Cardiac muscle cell (in vitro differentiated cells and primary cell): ENCODE measurements around the gene ARHGEF17. TPM values are rescaled to one million over a fixed set of nuclear protein-coding genes. Genes with fewer than 3 reads are reported as not detected.

ENCODE experiments used
- DNase-seq, 2 donors: peaks; one replicate each; pipeline versions ENCODE4 v3.0.0 to v3.0.0-alpha.2; 2010 to 2017; ENCODE audit warnings: low read depth in 1 of 2, low spot score in 1 of 2
- H3K27ac ChIP-seq: fragments of 200-600 bp; sonication (generic); 2 replicates; pipeline ENCODE4 v1.5.1; 2016
- H3K27me3 ChIP-seq: fragments of 200-600 bp; sonication (generic); 2 replicates; pipeline ENCODE4 v1.6.0; 2016; ENCODE audit warnings: control low read depth
- H3K36me3 ChIP-seq: fragments of 200-600 bp; sonication (generic); 2 replicates; pipeline ENCODE4 v1.5.1; 2016; ENCODE audit warnings: control low read depth
- H3K4me1 ChIP-seq: fragments of 200-600 bp; sonication (generic); 2 replicates; pipeline ENCODE4 v1.8.1; 2017; ENCODE audit warnings: low read depth, mild to moderate bottlenecking, mixed run types
- H3K4me3 ChIP-seq: fragments of 200-600 bp; sonication (generic); 2 replicates; pipeline ENCODE4 v1.5.1; 2016; ENCODE audit warnings: mild to moderate bottlenecking
- H3K9me3 ChIP-seq: fragments of 200-600 bp; sonication (generic); 2 replicates; pipeline ENCODE4 v1.5.1; 2017; ENCODE audit warnings: low read depth, mild to moderate bottlenecking, control low read depth
- polyA plus RNA-seq: library from polyadenylated mRNA; unstranded; fragments of >200 nt; fragmentation: Nextera tagmentation; extraction: Ambion mirVana; gene quantifications from 2 replicates; pipeline ENCODE4 v1.2.1, GENCODE V29; 2016
- total RNA-seq: library from RNA; depleted of rRNA; stranded (reverse); fragments of >200 nt; gene quantifications from 2 replicates; pipeline ENCODE4 v1.2.3, GENCODE V29; 2016
- TF ChIP-seq, protein P1 (sequence below): IDR thresholded peaks from 2 replicates; pipeline ENCODE4 v1.5.1; 2012; ENCODE audit warnings: low read depth, mild to moderate bottlenecking, low read length

ARHGEF17 gene
- total and polyA plus RNA-seq, 2 experiments from 2014 or later = 26.5 to 60.3 TPM

DNA sequence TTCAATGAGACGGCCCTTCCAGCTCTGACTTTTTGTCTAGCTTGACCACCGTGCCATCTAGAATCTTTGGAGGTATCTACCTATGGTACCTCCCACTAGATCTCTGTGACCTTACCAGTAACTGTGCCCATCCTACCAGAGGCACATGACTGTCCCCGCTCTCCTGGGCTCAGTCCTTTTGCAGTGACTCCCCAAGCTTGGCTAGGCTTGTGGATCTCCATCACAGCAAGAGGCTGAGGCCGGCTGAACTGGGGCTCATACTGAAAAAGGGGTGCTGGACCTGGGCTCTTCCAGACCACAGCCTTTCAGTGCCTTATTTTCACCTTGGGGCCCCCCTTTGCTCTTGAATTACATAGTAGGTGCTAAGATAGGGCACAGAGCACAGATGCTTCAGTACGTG, 95.5 kb downstream of the ARHGEF17 start:
- Histone ChIP-seq H3K27me3 (no peaks in the 10 kb centered on the region), H3K27ac (peak overlapping the region; percentile 31), H3K4me1 (peaks cover 4% of the 10 kb centered on the region), H3K4me3 (no peak overlapping the region), H3K9me3 (no peaks in the 10 kb centered on the region), H3K36me3 (no peaks in the 10 kb centered on the region)
- DNase-seq = no peak
- TF ChIP-seq, protein P1, sequence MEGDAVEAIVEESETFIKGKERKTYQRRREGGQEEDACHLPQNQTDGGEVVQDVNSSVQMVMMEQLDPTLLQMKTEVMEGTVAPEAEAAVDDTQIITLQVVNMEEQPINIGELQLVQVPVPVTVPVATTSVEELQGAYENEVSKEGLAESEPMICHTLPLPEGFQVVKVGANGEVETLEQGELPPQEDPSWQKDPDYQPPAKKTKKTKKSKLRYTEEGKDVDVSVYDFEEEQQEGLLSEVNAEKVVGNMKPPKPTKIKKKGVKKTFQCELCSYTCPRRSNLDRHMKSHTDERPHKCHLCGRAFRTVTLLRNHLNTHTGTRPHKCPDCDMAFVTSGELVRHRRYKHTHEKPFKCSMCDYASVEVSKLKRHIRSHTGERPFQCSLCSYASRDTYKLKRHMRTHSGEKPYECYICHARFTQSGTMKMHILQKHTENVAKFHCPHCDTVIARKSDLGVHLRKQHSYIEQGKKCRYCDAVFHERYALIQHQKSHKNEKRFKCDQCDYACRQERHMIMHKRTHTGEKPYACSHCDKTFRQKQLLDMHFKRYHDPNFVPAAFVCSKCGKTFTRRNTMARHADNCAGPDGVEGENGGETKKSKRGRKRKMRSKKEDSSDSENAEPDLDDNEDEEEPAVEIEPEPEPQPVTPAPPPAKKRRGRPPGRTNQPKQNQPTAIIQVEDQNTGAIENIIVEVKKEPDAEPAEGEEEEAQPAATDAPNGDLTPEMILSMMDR = no peak

DNA sequence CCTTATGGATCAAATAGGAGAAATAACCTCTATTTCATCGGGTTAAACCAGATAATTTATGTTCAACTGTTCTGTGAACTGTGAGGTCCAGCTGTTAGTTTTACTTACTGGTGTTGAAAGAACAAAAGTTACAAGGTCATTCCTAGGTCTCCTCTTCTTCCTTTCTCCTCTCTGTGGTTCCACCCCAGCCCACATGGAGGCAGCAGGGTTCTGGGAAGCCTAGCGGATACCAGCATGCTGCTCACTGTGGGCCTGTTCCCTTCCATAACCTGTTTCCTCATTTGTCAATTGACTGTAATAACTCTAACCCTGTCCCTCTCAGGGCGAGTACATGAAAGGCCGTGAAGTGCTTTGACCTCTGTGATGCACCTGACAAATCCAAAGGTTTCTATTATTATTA, 96.0 kb downstream of the ARHGEF17 start:
- TF ChIP-seq, protein P1 = peak; percentile 91
- Histone ChIP-seq H3K9me3 (no peaks in the 10 kb centered on the region), H3K27ac (peak overlapping the region; percentile 31), H3K4me1 (peaks cover 4% of the 10 kb centered on the region), H3K4me3 (no peak overlapping the region), H3K36me3 (no peaks in the 10 kb centered on the region), H3K27me3 (no peaks in the 10 kb centered on the region)
- DNase-seq = peak; percentile 80 to 81

DNA sequence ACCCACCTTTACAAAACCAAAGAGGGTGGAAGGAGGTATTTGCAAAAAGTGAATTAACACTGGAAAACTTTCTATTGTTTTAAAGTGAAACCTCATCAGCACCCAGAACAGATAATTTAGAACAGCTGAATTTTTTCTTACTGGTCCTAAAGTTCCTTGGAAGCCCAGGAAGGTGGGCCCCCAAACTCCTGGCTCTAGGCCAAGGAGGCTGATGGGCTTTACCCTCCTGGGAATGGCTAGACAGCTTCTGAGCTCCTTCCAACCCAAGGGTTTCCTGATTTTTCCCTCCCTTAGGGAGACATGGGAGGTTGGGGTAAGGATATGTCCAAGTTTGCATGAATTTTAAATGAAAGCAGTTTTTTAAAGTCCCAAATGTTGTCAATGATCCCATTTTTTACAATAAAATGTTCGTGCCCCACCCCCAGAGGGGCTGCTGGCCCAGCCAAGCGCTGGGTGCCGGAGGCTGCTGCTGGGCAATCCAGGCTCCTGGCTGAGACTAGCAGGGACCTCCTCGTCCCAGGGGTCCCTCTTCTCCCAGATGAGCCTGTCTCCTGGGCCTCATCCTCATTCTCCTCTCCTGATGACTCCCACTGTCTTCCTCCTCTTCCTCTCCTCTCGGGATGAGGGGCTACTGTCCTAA, 96.5 kb downstream of the ARHGEF17 start:
- DNase-seq = no peak
- Histone ChIP-seq H3K9me3 (no peaks in the 10 kb centered on the region), H3K27me3 (no peaks in the 10 kb centered on the region), H3K4me1 (peaks cover 4% of the 10 kb centered on the region), H3K4me3 (no peak overlapping the region), H3K36me3 (peaks cover 1% of the 10 kb centered on the region), H3K27ac (no peak overlapping the region)
- TF ChIP-seq, protein P1 = no peak

DNA sequence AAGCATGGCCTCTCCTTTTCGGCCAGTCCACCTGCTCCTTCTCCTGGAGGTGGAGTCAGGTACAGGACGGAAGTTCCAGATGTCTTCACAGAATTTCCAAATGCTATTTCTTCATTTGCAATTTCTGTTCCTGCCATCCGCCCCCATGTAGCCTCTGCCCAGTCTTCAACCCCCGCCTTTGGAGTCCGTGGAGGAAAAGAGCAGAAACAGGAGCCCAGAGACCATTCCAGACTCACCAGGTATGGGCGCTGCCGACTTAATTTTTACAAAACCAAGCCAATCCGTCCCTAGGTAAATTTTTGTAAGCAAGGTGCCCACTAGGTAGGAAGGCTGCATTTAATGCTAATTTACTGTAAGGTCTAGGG, 97.1 kb downstream of the ARHGEF17 start:
- Histone ChIP-seq H3K27ac (no peak overlapping the region), H3K36me3 (peaks cover 4% of the 10 kb centered on the region), H3K9me3 (no peaks in the 10 kb centered on the region), H3K4me1 (peaks cover 4% of the 10 kb centered on the region), H3K27me3 (no peaks in the 10 kb centered on the region), H3K4me3 (no peak overlapping the region)
- no peak for DNase-seq
- TF ChIP-seq, protein P1 = no peak

DNA sequence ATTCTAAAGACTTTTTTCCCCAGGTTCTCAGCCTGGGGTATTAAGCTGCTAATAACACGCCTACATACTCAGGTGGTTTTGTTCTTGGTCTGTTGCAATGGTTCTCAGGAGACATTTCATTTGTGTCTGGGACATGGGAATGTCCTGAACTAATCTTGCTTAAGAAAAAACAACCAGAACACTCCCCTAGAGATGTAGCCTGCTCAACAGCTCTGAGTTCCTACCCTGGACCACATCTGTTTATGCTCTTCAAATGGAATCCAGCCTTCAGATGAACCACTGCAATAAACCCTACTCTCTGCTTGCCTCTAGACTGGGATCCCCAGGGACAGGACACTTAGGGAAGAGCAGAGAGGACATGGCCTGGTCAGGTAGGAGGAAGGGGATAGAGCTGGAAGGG, 98.1 kb downstream of the ARHGEF17 start:
- DNase-seq = no peak
- no peaks in the 10 kb centered on the region for H3K27me3 ChIP-seq
- no peaks in the 10 kb centered on the region for H3K9me3 ChIP-seq
- TF ChIP-seq, protein P1 = no peak
- H3K4me1 ChIP-seq = peaks cover 4% of the 10 kb centered on the region
- no peak overlapping the region for H3K27ac ChIP-seq
- H3K4me3 ChIP-seq = no peak overlapping the region
- H3K36me3 ChIP-seq = peaks cover 4% of the 10 kb centered on the region

DNA sequence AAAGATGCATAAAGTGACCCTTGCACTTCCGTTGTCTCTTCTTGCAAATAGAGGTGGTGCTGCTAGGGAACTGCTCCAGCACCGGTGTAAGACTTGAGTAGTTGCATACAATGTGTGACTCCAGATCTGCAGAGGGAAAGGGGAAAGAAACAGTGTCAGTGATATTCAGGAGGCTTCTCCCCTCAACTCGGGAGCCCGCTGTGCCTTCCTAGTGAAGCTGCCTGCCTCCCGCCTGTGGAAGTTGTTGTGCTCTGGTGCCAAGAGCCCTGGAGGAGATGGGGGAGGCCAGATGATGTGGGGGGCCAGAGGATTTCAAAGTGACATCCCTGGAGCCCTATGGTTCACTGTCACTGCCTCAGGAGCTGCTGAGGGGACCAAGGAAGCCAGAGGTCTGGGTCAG, 98.5 kb downstream of the ARHGEF17 start:
- H3K4me1 ChIP-seq = peaks cover 4% of the 10 kb centered on the region
- peaks cover 4% of the 10 kb centered on the region for H3K36me3 ChIP-seq
- H3K27ac ChIP-seq = no peak overlapping the region
- TF ChIP-seq, protein P1 = no peak
- H3K9me3 ChIP-seq = no peaks in the 10 kb centered on the region
- DNase-seq = no peak
- H3K4me3 ChIP-seq = no peak overlapping the region
- no peaks in the 10 kb centered on the region for H3K27me3 ChIP-seq
